ENCODE data around the gene FIZ1.

FIZ1 gene

DNA sequence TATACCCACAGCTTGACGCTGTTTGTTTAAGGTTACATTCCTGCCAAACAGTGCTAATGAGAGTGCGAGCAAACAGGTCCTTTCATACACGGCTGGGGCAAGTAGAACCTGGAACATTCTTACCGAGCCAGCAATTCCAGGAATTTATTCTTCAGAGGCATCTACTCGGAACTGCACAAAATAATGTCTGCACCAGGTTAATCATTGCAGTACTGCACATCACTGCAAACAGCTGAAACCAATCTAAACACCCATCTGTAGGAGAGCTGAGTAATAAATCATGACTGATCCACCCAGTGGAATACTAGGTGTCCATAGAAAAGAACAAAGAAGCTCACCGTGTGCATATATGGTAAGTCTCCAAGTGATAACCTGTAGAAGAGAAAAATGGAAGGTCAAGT lies 17.5 kb downstream of the FIZ1 start:
- TF ChIP-seq, protein P1, sequence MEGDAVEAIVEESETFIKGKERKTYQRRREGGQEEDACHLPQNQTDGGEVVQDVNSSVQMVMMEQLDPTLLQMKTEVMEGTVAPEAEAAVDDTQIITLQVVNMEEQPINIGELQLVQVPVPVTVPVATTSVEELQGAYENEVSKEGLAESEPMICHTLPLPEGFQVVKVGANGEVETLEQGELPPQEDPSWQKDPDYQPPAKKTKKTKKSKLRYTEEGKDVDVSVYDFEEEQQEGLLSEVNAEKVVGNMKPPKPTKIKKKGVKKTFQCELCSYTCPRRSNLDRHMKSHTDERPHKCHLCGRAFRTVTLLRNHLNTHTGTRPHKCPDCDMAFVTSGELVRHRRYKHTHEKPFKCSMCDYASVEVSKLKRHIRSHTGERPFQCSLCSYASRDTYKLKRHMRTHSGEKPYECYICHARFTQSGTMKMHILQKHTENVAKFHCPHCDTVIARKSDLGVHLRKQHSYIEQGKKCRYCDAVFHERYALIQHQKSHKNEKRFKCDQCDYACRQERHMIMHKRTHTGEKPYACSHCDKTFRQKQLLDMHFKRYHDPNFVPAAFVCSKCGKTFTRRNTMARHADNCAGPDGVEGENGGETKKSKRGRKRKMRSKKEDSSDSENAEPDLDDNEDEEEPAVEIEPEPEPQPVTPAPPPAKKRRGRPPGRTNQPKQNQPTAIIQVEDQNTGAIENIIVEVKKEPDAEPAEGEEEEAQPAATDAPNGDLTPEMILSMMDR (IDR thresholded peaks at IDR 0.05; ENCODE audit: borderline replicate concordance, control extremely low read depth, extremely low read depth, insufficient read depth, missing control alignments), result no peak
- no peak for DNase-seq (ENCODE audit: low spot score)
- in situ Hi-C loops (cut with MboI; ENCODE audit: low sequenced_read_pairs, unreplicated experiment), result no loop called here

DNA sequence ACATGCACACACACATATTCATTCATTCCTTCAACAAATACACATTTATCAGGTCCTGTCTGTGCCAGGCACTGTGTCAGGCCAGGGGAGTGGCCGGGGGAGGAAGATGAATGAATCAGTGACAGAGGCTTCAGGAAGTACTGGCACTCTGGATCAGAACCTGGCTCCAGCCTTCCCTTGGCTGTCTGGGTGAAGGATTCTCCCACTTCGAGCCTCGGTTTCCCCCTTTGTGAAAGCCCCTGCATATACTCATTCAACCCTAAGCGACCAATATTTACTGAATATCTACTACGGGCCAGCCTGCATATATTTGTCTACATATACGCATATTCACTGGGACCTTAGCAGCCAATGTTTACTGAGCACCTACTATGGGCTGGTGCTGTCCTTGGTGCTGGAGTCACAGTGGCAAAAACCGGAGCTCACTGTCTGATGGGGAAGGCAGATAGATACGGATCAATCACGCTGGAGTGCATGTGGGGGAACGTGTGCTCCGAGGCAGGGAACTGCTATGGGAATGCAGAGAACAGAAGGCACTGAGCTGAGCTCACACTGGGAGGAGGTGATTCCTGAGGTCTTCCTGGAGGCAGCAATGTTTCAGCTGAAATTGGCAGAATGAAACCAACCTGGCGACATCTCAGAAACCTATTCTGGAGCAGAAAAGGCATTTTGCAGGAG lies 18.0 kb downstream of the FIZ1 start:
- DNase-seq (ENCODE audit: low spot score), result no peak
- in situ Hi-C loops (cut with MboI; ENCODE audit: low sequenced_read_pairs, unreplicated experiment), result no loop called here
- TF ChIP-seq, protein P1 (IDR thresholded peaks at IDR 0.05; ENCODE audit: borderline replicate concordance, control extremely low read depth, extremely low read depth, insufficient read depth, missing control alignments), result no peak

DNA sequence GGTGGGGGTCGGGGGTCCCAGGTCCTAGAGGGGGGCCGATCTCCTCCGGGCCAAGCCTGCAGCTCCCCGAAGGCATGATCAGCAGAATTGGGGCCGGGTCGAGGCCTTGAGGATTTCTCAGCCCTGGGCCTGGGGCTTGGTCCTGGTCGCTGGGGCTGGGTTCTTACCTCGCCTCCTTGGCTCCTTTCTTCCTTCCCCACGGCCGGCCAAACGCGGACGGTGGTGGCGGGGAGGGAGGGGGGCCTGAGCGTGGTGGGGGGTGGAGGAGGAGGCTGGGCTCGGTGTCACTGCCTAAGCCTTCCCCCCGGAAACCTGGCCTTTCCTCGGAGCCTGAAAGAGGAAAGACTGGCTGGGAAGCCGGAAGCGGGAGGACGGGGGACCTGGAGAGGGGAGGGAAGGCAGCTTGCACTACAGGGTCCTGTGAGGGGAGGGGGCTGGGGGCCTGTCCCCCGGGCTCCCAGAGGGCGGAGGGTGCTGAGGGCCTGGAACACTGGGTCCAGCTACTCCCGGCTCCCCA lies 18.6 kb downstream of the FIZ1 start, which contains the start of gene ZNF579:
Gene ZNF579, minus strand, starts transcription at position 221 of the 517 bp plus-strand sequence. CDS start 1,209 bp downstream, outside the sequence.
- DNase-seq (ENCODE audit: low spot score), result peak; percentile 89
- in situ Hi-C loops (cut with MboI; ENCODE audit: low sequenced_read_pairs, unreplicated experiment), result no loop called here
- TF ChIP-seq, protein P1 (IDR thresholded peaks at IDR 0.05; ENCODE audit: borderline replicate concordance, control extremely low read depth, extremely low read depth, insufficient read depth, missing control alignments), result no peak

DNA sequence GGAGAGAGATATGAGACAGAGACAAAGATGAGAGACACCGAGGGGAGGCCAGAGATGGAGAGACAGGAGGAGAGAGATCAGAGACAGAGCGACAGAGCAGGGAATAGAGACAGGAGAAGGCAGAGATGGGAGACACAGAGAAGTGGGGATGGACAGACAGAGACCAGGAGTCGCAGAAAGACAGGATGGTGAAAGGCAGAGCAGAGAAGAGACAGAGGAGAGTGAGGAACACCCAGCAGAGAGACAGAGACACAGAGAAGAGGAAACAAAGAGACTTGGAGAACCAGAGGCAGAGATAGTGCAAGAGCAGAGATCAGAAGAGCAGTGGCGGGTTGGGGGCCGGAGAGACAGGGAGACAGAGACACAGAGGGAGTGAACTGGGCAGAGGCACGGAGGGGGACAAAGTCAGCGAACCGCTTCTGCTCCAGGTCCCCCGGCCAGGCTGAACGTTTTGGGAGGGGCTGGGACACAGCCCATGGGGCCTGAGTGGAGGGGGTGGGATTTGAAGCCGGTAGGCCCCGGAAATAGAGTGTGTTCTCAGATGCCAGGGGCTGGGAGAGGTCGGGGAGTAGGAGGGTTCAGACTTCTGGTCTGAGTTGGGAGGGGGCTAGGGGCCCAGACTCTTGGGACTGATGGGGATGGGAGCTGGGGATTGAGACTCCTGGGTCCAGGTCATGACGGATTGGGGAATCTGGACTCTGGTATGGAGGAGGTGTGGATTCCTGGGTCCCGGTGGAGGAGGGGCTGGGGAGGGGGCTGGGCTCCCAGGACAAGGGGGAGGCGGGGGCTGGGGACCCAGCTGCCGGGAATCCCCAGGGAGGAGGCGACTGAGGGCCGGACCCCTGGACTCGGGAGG lies 19.3 kb downstream of the FIZ1 start:
- peak; percentile 70 for DNase-seq (ENCODE audit: low spot score)
- TF ChIP-seq, protein P1 (IDR thresholded peaks at IDR 0.05; ENCODE audit: borderline replicate concordance, control extremely low read depth, extremely low read depth, insufficient read depth, missing control alignments), result no peak
- in situ Hi-C loops (cut with MboI; ENCODE audit: low sequenced_read_pairs, unreplicated experiment), result no loop called here

DNA sequence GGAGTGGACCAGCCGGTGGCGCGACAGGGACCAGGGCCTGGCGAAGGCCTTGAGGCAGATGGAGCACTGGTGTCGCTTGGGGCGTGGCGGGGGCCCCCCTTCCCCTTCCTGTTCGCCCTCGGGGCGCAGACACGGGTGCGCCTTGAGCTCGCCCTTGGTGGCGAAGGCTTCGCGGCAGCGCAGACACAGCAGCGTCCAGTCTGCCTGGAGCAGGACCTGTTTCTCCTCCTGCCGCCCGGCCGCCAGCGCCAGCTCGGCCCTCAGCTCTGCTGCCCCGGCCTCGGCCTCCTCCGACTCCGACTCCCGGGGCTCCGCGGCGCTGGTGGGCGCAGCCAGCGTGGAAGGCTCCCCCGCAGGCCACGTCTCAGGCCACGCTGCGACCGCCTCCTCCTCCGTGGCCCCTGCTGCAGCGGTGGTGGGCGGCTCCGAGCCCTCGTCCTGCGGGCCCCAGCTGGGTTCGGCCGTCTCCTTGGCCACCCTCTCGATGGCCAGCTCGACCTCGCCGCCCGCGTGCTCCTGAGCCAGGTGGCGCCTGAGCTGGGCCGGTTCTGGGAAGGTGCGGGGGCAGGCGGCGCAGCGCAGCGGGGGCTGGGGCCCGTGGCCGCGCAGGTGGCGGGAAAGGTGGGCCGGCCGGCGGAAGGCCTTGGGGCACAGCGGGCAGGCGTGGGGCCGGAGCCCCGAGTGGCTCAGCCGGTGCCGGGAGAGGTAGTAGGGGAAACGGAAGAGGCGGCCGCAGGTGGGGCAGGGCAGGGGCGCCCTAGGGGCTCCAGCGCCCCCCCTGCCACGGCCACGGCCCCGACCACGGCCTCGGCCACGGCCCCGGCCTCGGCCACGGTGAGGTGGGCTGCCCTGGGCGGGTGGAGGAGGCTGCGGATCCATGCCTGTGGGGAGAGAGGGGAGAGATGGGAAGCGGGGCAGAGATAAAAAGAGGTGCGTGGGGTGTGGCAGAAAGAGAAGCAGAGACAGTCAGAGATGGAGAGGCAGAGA lies 20.3 kb downstream of the FIZ1 start:
- DNase-seq (ENCODE audit: low spot score), result no peak
- TF ChIP-seq, protein P1 (IDR thresholded peaks at IDR 0.05; ENCODE audit: borderline replicate concordance, control extremely low read depth, extremely low read depth, insufficient read depth, missing control alignments), result no peak
- in situ Hi-C loops (cut with MboI; ENCODE audit: low sequenced_read_pairs, unreplicated experiment), result no loop called here

Measured in GM13976 (cell line).